ENCODE results near the gene TARS3.

The TARS3 gene

GRCh38 chr15:101615414-101615985, 108.8 kb downstream of the TARS3 start:
- no peak for ATAC-seq
- H3K4me1 Mint-ChIP-seq = peaks cover 3% of the 10 kb centered on the region
- no peak overlapping the region for H3K4me3 Mint-ChIP-seq
- no peak for DNase-seq
- H3K9me3 Mint-ChIP-seq = no peaks in the 10 kb centered on the region
- H3K27ac Mint-ChIP-seq = no peak overlapping the region
- H3K27me3 Mint-ChIP-seq = no peaks in the 10 kb centered on the region
- peaks cover 2% of the 10 kb centered on the region for H3K36me3 Mint-ChIP-seq (ENCODE audit: low read depth)

GRCh38 chr15:101614761-101615160, 109.5 kb downstream of the TARS3 start:
- no peak overlapping the region for H3K4me3 Mint-ChIP-seq
- H3K9me3 Mint-ChIP-seq = no peaks in the 10 kb centered on the region
- no peak overlapping the region for H3K27ac Mint-ChIP-seq
- peaks cover 2% of the 10 kb centered on the region for H3K36me3 Mint-ChIP-seq (ENCODE audit: low read depth)
- H3K27me3 Mint-ChIP-seq = no peaks in the 10 kb centered on the region
- ATAC-seq (no peak), DNase-seq (no peak)
- no peaks in the 10 kb centered on the region for H3K4me1 Mint-ChIP-seq

GRCh38 chr15:101614001-101614585, 110.2 kb downstream of the TARS3 start:
- DNase-seq (no peak), ATAC-seq (no peak)
- no peak overlapping the region for H3K27ac Mint-ChIP-seq
- H3K36me3 Mint-ChIP-seq (ENCODE audit: low read depth) = peaks cover 2% of the 10 kb centered on the region
- no peaks in the 10 kb centered on the region for H3K4me1 Mint-ChIP-seq
- H3K9me3 Mint-ChIP-seq = no peaks in the 10 kb centered on the region
- H3K4me3 Mint-ChIP-seq = no peak overlapping the region
- H3K27me3 Mint-ChIP-seq = no peaks in the 10 kb centered on the region

GRCh38 chr15:101613130-101614000, 110.9 kb downstream of the TARS3 start:
- no peak for ATAC-seq
- no peak overlapping the region for H3K4me3 Mint-ChIP-seq
- peaks cover 2% of the 10 kb centered on the region for H3K36me3 Mint-ChIP-seq (ENCODE audit: low read depth)

GRCh38 chr15:101612676-101613075, 111.6 kb downstream of the TARS3 start:
- Mint-ChIP-seq H3K27me3 (no peaks in the 10 kb centered on the region), H3K27ac (no peak overlapping the region), H3K4me1 (no peaks in the 10 kb centered on the region), H3K36me3 (ENCODE audit: low read depth) (peaks cover 2% of the 10 kb centered on the region), H3K4me3 (no peak overlapping the region), H3K9me3 (no peaks in the 10 kb centered on the region)
- DNase-seq (no peak), ATAC-seq (no peak)

More at GRCh38 chr15:101613130-101614000, 110.9 kb downstream of the TARS3 start:
- Mint-ChIP-seq H3K9me3 (no peaks in the 10 kb centered on the region), H3K4me1 (no peaks in the 10 kb centered on the region), H3K27me3 (no peaks in the 10 kb centered on the region), H3K27ac (no peak overlapping the region)
- no peak for DNase-seq

- no peak for DNase-seq
- Mint-ChIP-seq H3K9me3 (no peaks in the 10 kb centered on the region), H3K4me1 (no peaks in the 10 kb centered on the region), H3K27ac (no peak overlapping the region), H3K27me3 (no peaks in the 10 kb centered on the region), H3K4me3 (no peak overlapping the region), H3K36me3 (ENCODE audit: low read depth) (no peaks in the 10 kb centered on the region)
- ATAC-seq = no peak
Observed at GRCh38 chr15:101611580-101612299, 112.5 kb downstream of the TARS3 start.

- no peaks in the 10 kb centered on the region for H3K36me3 Mint-ChIP-seq (ENCODE audit: low read depth)
- no peaks in the 10 kb centered on the region for H3K9me3 Mint-ChIP-seq
- ATAC-seq = no peak
- no peak overlapping the region for H3K4me3 Mint-ChIP-seq
- no peaks in the 10 kb centered on the region for H3K27me3 Mint-ChIP-seq
- no peak overlapping the region for H3K27ac Mint-ChIP-seq
- no peaks in the 10 kb centered on the region for H3K4me1 Mint-ChIP-seq
- DNase-seq = no peak
Observed at GRCh38 chr15:101611007-101611406, 113.3 kb downstream of the TARS3 start.

- DNase-seq = no peak
- Mint-ChIP-seq H3K4me1 (no peaks in the 10 kb centered on the region), H3K27me3 (no peaks in the 10 kb centered on the region), H3K27ac (no peak overlapping the region), H3K9me3 (no peaks in the 10 kb centered on the region), H3K4me3 (no peak overlapping the region), H3K36me3 (ENCODE audit: low read depth) (no peaks in the 10 kb centered on the region)
- no peak for ATAC-seq
Observed at GRCh38 chr15:101610611-101611000, 113.7 kb downstream of the TARS3 start.

- ATAC-seq = no peak
- no peaks in the 10 kb centered on the region for H3K36me3 Mint-ChIP-seq (ENCODE audit: low read depth)
Observed at GRCh38 chr15:101609742-101610610, 114.3 kb downstream of the TARS3 start.

GRCh38 chr15:101608201-101608600, 116.1 kb downstream of the TARS3 start:
- Mint-ChIP-seq H3K27ac (no peak overlapping the region), H3K36me3 (ENCODE audit: low read depth) (no peaks in the 10 kb centered on the region), H3K9me3 (peaks cover 7% of the 10 kb centered on the region), H3K4me3 (no peak overlapping the region), H3K27me3 (peaks cover 7% of the 10 kb centered on the region), H3K4me1 (no peaks in the 10 kb centered on the region)
- no peak for DNase-seq
- ATAC-seq = no peak

More at GRCh38 chr15:101609742-101610610, 114.3 kb downstream of the TARS3 start:
- Mint-ChIP-seq H3K9me3 (no peaks in the 10 kb centered on the region), H3K4me1 (no peaks in the 10 kb centered on the region), H3K27me3 (no peaks in the 10 kb centered on the region), H3K4me3 (no peak overlapping the region), H3K27ac (no peak overlapping the region)
- no peak for DNase-seq

GRCh38 chr15:101607108-101607507, 117.2 kb downstream of the TARS3 start:
- Mint-ChIP-seq H3K27me3 (peaks cover 11% of the 10 kb centered on the region), H3K27ac (no peak overlapping the region), H3K4me3 (no peak overlapping the region), H3K9me3 (peaks cover 7% of the 10 kb centered on the region), H3K36me3 (ENCODE audit: low read depth) (no peaks in the 10 kb centered on the region), H3K4me1 (no peaks in the 10 kb centered on the region)
- ATAC-seq = no peak
- no peak for DNase-seq

GRCh38 chr15:101604124-101604874, 120.0 kb downstream of the TARS3 start:
- Mint-ChIP-seq H3K4me3 (no peak overlapping the region), H3K9me3 (peaks cover 7% of the 10 kb centered on the region), H3K4me1 (no peaks in the 10 kb centered on the region), H3K36me3 (ENCODE audit: low read depth) (no peaks in the 10 kb centered on the region), H3K27ac (no peak overlapping the region), H3K27me3 (peaks cover 21% of the 10 kb centered on the region)
- ATAC-seq (no peak), DNase-seq (no peak)
